ENCODE results near the gene PPIH.
"Not testable (repeated sequence)": the region's sequence is repeated elsewhere in the genome, so short reads cannot be mapped to it uniquely, and the experiment has no call there.

PPIH gene

DNA sequence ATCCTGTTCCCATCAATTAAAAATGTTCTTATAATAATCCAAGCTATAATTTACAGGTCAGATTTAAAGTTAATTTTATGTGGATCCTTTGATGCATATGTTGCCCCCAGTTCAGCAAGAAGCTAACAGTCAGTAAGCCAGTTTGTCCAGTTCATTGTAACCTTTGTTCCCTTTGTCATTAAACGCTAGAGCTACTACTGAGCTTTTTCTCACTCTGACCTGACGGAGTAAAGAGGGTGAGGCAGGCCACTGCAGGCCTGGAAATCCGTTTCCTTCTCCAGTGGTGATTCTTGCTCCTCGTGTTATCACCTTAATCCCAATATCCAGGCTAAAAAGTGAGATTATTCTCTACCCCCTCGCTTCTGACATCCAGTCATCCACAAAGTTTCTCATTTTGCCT lies 34.2 kb downstream of the PPIH start:
- peak; percentile 40 for DNase-seq (ENCODE audit: low read depth)
- H3K4me3 ChIP-seq (ENCODE audit: low read length) = no peak overlapping the region
- TF ChIP-seq, protein P1, sequence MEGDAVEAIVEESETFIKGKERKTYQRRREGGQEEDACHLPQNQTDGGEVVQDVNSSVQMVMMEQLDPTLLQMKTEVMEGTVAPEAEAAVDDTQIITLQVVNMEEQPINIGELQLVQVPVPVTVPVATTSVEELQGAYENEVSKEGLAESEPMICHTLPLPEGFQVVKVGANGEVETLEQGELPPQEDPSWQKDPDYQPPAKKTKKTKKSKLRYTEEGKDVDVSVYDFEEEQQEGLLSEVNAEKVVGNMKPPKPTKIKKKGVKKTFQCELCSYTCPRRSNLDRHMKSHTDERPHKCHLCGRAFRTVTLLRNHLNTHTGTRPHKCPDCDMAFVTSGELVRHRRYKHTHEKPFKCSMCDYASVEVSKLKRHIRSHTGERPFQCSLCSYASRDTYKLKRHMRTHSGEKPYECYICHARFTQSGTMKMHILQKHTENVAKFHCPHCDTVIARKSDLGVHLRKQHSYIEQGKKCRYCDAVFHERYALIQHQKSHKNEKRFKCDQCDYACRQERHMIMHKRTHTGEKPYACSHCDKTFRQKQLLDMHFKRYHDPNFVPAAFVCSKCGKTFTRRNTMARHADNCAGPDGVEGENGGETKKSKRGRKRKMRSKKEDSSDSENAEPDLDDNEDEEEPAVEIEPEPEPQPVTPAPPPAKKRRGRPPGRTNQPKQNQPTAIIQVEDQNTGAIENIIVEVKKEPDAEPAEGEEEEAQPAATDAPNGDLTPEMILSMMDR (IDR thresholded peaks at IDR 0.05; ENCODE audit: insufficient read depth, low read depth, low read length, missing control alignments) = no peak

DNA sequence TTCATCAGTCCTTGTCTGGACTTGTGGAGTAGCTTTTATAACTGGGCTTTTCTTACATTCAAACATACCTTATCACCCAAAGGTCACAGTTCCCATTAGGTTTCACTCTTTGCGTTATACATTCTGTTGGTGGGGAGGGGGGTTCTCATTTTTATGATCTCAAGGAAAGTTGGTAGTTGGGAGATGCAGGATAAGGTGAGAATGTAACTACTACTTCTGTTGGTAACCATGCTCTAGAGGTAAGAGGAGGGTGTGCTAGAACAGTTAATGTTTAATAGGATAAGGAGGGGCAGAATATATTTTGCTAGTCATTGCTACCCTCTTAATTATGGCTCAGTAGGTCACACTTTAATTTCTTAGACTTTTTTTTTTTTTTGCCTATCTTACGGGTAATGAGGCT lies 34.7 kb downstream of the PPIH start:
- DNase-seq (ENCODE audit: low read depth) = no peak
- TF ChIP-seq, protein P1 (IDR thresholded peaks at IDR 0.05; ENCODE audit: insufficient read depth, low read depth, low read length, missing control alignments) = no peak
- no peak overlapping the region for H3K4me3 ChIP-seq (ENCODE audit: low read length)

DNA sequence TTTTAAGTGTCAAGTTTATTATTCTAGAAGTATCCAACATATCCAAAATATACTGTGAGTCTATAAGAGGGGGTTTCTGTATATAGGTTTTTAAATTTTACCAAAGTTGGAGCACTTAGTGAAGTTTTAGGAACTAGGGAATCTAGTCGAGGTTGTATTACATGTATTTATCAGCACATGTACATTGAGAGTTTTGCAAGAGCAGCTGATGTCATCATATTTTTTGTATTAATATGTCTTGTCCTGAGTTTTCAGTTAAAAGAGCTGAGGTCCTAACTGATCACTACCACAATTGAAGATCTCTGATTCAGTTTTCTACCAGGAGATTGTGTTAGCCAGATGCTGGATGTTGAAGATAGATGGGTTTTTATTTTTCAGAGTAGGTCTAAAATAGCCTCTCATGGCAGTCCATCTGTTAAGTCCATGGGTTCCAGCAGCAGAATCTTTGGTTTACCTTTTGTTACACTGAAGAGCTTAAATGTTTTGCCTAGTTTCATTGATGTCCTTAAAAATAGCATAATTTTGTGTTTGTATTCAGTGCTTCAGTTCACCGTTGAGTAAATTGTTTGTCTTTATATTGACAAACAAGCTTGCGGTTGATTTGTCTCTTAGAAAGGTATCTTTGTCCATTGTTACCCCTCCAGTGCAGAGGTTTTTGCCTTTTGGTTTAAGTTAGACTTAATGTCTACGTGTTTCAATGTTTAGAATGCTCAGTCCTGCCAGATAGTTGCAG lies 40.0 kb downstream of the PPIH start:
- DNase-seq (ENCODE audit: low read depth) = no peak
- no peak overlapping the region for H3K4me3 ChIP-seq (ENCODE audit: low read length)
- TF ChIP-seq, protein P1 (IDR thresholded peaks at IDR 0.05; ENCODE audit: insufficient read depth, low read depth, low read length, missing control alignments) = no peak

DNA sequence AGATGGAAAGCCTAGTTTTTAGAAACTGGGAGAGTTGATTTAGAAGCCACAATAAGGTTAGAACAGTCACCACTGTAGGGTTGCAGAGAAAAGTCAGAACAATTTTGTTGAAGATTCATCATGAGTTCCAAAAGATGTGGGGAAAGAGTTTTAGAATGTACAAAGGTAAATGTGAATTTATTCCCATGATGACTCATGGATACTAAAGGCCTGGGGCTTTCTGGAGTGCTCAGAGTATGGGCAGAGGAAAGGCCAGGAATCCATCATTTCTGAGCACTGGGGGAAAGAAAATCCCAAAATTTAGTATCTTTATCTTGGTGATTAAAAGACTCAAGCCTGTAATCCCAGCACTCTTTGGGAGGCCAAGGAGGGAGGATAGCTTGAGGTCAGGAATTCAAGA lies 41.8 kb downstream of the PPIH start:
- TF ChIP-seq, protein P1 (IDR thresholded peaks at IDR 0.05; ENCODE audit: insufficient read depth, low read depth, low read length, missing control alignments) = no peak

DNA sequence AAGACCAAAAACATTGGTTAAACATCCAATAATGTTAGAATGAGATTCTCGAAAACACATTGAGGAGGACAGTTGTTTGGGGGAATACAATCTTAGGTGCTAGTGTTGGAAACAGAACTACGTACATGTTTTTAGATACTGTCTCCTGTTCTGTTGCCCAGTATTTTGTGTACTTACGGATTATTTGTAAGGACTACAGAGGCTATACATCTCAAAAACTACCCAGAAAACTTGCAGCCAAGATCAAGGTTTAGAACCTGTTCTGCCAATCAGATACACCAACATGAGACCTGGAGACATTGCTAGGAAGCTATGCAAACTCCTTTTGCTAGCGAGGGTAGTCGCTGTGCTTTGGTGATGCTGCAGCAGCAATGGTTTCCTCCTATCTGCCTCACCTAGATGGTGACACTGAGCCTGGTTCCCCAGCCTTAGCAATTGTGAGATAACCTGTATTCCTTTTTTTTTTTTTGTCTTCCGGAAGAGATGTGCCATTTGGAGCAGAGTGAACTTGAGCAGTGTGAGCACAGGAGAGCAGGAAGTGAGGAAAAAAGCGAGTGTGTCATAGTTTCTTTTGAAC lies 45.8 kb downstream of the PPIH start:
- no peak overlapping the region for H3K4me3 ChIP-seq (ENCODE audit: low read length)
- DNase-seq (ENCODE audit: low read depth) = no peak
- TF ChIP-seq, protein P1 (IDR thresholded peaks at IDR 0.05; ENCODE audit: insufficient read depth, low read depth, low read length, missing control alignments) = no peak

More for the DNA sequence above, 41.8 kb downstream of the PPIH start:
- H3K4me3 ChIP-seq (ENCODE audit: low read length) = no peak overlapping the region
- no peak for DNase-seq (ENCODE audit: low read depth)

DNA sequence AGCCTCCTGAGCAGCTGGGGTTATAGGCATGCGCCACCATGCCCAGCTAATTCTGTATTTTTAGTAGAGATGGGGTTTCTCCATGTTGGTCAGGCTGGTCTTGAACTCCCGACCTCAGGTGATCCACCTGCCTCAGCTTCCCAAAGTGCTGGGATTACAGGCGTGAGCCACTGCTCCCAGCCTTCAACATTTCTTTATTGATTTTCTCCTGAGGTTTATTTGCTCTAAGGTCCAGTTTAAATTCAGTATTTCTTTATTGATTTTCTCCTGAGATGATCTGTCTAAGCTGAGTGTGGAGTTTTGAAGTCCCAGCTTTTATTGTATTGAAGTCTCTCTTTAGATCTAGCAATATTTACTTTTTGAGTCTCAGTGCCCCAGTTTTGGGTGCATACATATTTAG lies 54.6 kb downstream of the PPIH start:
- not testable (repeated sequence) for DNase-seq (ENCODE audit: low read depth); H3K4me3 ChIP-seq (ENCODE audit: low read length)

DNA sequence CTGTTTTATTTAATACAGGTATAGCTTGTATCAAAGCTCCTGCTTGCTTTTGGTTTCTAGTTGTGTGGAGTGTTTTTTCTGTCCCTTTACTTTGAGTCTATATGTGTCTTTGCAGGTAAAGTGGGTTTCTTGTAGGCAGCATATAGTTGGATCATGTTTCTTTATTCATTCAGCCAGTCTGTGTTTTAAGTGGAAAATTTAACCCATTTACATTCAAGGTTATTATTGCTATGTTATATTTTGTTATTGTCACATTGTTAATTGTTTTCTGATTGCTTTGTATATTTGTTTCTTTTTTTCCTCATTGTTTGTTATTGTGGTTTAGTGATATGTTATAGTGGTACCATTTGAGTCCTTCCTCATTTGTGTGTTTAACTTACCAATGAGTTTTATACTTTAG lies 55.1 kb downstream of the PPIH start:
- H3K4me3 ChIP-seq (ENCODE audit: low read length) = no peak overlapping the region
- TF ChIP-seq, protein P1 (IDR thresholded peaks at IDR 0.05; ENCODE audit: insufficient read depth, low read depth, low read length, missing control alignments) = no peak
- no peak for DNase-seq (ENCODE audit: low read depth)

DNA sequence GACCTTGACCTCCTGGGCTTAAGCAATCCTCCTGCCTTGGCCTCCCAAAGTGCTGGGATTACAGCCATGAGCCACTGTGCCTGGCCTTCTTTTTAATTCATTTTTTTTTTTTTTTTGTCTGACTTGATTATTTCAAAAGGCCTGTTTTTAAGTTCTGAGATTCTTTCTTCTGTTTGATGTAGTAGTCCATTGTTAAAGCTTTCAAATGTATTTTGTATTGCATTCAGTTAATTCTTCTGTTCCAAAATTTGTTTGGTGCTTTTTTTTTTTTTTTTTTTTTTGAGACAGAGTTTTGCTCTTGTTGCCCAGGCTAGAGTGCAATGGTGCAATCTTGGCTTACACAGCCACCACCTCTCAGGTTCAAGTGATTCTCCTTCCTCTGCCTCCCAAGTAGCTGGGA lies 56.2 kb downstream of the PPIH start:
- not testable (repeated sequence) for H3K4me3 ChIP-seq (ENCODE audit: low read length); DNase-seq (ENCODE audit: low read depth)

All from epithelial cell of esophagus (primary cell).